Measurements from ENCODE around the gene C10orf71. TPM values are rescaled to one million over a fixed set of nuclear protein-coding genes. Genes with fewer than 3 reads are reported as not detected.

The C10orf71 gene
- total RNA-seq, 3 donors from 2014 or later: not detected

Other genes with a start within 250 kb of the C10orf71 start
- 10 to 100 TPM in 1 of 3 donors, 1 to 10 TPM in 2; 8.5 to 17.3 (median 9.5) TPM for gene VSTM4, start 183.6 kb upstream of the C10orf71 start, total RNA-seq
- gene FAM170B, start 165.1 kb upstream of the C10orf71 start, total RNA-seq: not detected
- gene TMEM273, start 110.8 kb upstream of the C10orf71 start, total RNA-seq: 10 to 100 TPM in 2 of 3 donors, 1 to 10 TPM in 1; 9.1 to 29.8 (median 18.4) TPM
- not detected for gene DRGX, start 96.9 kb downstream of the C10orf71 start, total RNA-seq
- gene ERCC6, start 240.0 kb downstream of the C10orf71 start, total RNA-seq: 10 to 100 TPM; 19.5 to 27.8 (median 21.6) TPM

Measured in breast epithelium (tissue), 3 donors.